ENCODE data around the gene CLTCL1.

The CLTCL1 gene

GRCh38 chr22:19222242-19223005 is 69.1 kb downstream of the CLTCL1 start:
- H3K4me3 Mint-ChIP-seq = no peak overlapping the region
- H3K27ac Mint-ChIP-seq = no peak overlapping the region
- H3K9me3 Mint-ChIP-seq = no peaks in the 10 kb centered on the region
- H3K27me3 Mint-ChIP-seq = no peaks in the 10 kb centered on the region
- peaks cover 7% of the 10 kb centered on the region for H3K4me1 Mint-ChIP-seq
- H3K36me3 Mint-ChIP-seq = no peaks in the 10 kb centered on the region
- ATAC-seq = no peak

GRCh38 chr22:19220867-19221266 is 70.7 kb downstream of the CLTCL1 start:
- peaks cover 7% of the 10 kb centered on the region for H3K4me1 Mint-ChIP-seq
- no peak overlapping the region for H3K4me3 Mint-ChIP-seq
- no peak overlapping the region for H3K27ac Mint-ChIP-seq
- no peaks in the 10 kb centered on the region for H3K36me3 Mint-ChIP-seq
- no peaks in the 10 kb centered on the region for H3K9me3 Mint-ChIP-seq
- no peak for ATAC-seq
- no peaks in the 10 kb centered on the region for H3K27me3 Mint-ChIP-seq

GRCh38 chr22:19218541-19219233 is 72.8 kb downstream of the CLTCL1 start:
- H3K4me3 Mint-ChIP-seq = no peak overlapping the region
- no peak for ATAC-seq
- no peaks in the 10 kb centered on the region for H3K9me3 Mint-ChIP-seq
- H3K27ac Mint-ChIP-seq = no peak overlapping the region
- H3K27me3 Mint-ChIP-seq = no peaks in the 10 kb centered on the region
- peaks cover 7% of the 10 kb centered on the region for H3K4me1 Mint-ChIP-seq
- H3K36me3 Mint-ChIP-seq = no peaks in the 10 kb centered on the region

- H3K9me3 Mint-ChIP-seq = no peaks in the 10 kb centered on the region
Observed at GRCh38 chr22:19216579-19216978, 74.9 kb downstream of the CLTCL1 start.

GRCh38 chr22:19215360-19215759 is 76.2 kb downstream of the CLTCL1 start:
- no peak overlapping the region for H3K4me3 Mint-ChIP-seq
- no peaks in the 10 kb centered on the region for H3K36me3 Mint-ChIP-seq
- H3K9me3 Mint-ChIP-seq = no peaks in the 10 kb centered on the region

More at GRCh38 chr22:19216579-19216978, 74.9 kb downstream of the CLTCL1 start:
- H3K27me3 Mint-ChIP-seq = peaks cover 10% of the 10 kb centered on the region
- no peaks in the 10 kb centered on the region for H3K36me3 Mint-ChIP-seq
- H3K4me3 Mint-ChIP-seq = no peak overlapping the region
- H3K27ac Mint-ChIP-seq = no peak overlapping the region
- H3K4me1 Mint-ChIP-seq = peaks cover 23% of the 10 kb centered on the region
- ATAC-seq = no peak

GRCh38 chr22:19214078-19214473 is 77.4 kb downstream of the CLTCL1 start:
- Mint-ChIP-seq H3K36me3 (no peaks in the 10 kb centered on the region), H3K27ac (no peak overlapping the region), H3K4me1 (peaks cover 23% of the 10 kb centered on the region), H3K27me3 (peaks cover 23% of the 10 kb centered on the region), H3K4me3 (no peak overlapping the region), H3K9me3 (no peaks in the 10 kb centered on the region)
- no peak for ATAC-seq

More at GRCh38 chr22:19215360-19215759, 76.2 kb downstream of the CLTCL1 start:
- Mint-ChIP-seq H3K4me1 (peaks cover 23% of the 10 kb centered on the region), H3K27me3 (peaks cover 10% of the 10 kb centered on the region), H3K27ac (no peak overlapping the region)
- ATAC-seq = no peak

GRCh38 chr22:19213442-19214077 is 78.0 kb downstream of the CLTCL1 start:
- Mint-ChIP-seq H3K36me3 (no peaks in the 10 kb centered on the region), H3K27ac (no peak overlapping the region), H3K4me3 (no peak overlapping the region), H3K27me3 (peaks cover 28% of the 10 kb centered on the region), H3K4me1 (peaks cover 23% of the 10 kb centered on the region), H3K9me3 (no peaks in the 10 kb centered on the region)
- peak; percentile 45 for ATAC-seq

GRCh38 chr22:19213001-19213400 is 78.5 kb downstream of the CLTCL1 start:
- ATAC-seq = no peak
- Mint-ChIP-seq H3K4me1 (peaks cover 20% of the 10 kb centered on the region), H3K4me3 (no peak overlapping the region), H3K36me3 (no peaks in the 10 kb centered on the region), H3K27me3 (peaks cover 33% of the 10 kb centered on the region), H3K9me3 (no peaks in the 10 kb centered on the region), H3K27ac (no peak overlapping the region)

GRCh38 chr22:19212302-19212870 is 79.1 kb downstream of the CLTCL1 start:
- Mint-ChIP-seq H3K27ac (no peak overlapping the region), H3K4me3 (no peak overlapping the region), H3K36me3 (no peaks in the 10 kb centered on the region), H3K4me1 (peaks cover 16% of the 10 kb centered on the region), H3K9me3 (no peaks in the 10 kb centered on the region), H3K27me3 (peaks cover 40% of the 10 kb centered on the region)
- no peak for ATAC-seq

- ATAC-seq = no peak
Observed at GRCh38 chr22:19210188-19210587, 81.3 kb downstream of the CLTCL1 start.

GRCh38 chr22:19208287-19208847 is 83.2 kb downstream of the CLTCL1 start:
- Mint-ChIP-seq H3K4me3 (no peak overlapping the region), H3K36me3 (no peaks in the 10 kb centered on the region)

More at GRCh38 chr22:19210188-19210587, 81.3 kb downstream of the CLTCL1 start:
- Mint-ChIP-seq H3K4me3 (no peak overlapping the region), H3K9me3 (no peaks in the 10 kb centered on the region), H3K4me1 (peaks cover 16% of the 10 kb centered on the region), H3K27ac (no peak overlapping the region), H3K27me3 (peaks cover 41% of the 10 kb centered on the region), H3K36me3 (no peaks in the 10 kb centered on the region)

GRCh38 chr22:19207884-19208283 is 83.6 kb downstream of the CLTCL1 start:
- no peaks in the 10 kb centered on the region for H3K36me3 Mint-ChIP-seq
- H3K27me3 Mint-ChIP-seq = peaks cover 55% of the 10 kb centered on the region
- H3K9me3 Mint-ChIP-seq = no peaks in the 10 kb centered on the region
- no peak overlapping the region for H3K4me3 Mint-ChIP-seq
- peaks cover 9% of the 10 kb centered on the region for H3K4me1 Mint-ChIP-seq
- no peak for ATAC-seq
- H3K27ac Mint-ChIP-seq = no peak overlapping the region

More at GRCh38 chr22:19208287-19208847, 83.2 kb downstream of the CLTCL1 start:
- Mint-ChIP-seq H3K9me3 (no peaks in the 10 kb centered on the region), H3K27ac (no peak overlapping the region), H3K27me3 (peaks cover 54% of the 10 kb centered on the region), H3K4me1 (peaks cover 13% of the 10 kb centered on the region)
- ATAC-seq = no peak

- H3K27me3 Mint-ChIP-seq = peaks cover 50% of the 10 kb centered on the region
- peaks cover 3% of the 10 kb centered on the region for H3K9me3 Mint-ChIP-seq
- no peak overlapping the region for H3K4me3 Mint-ChIP-seq
- H3K36me3 Mint-ChIP-seq = no peaks in the 10 kb centered on the region
- H3K27ac Mint-ChIP-seq = no peak overlapping the region
- H3K4me1 Mint-ChIP-seq = peaks cover 4% of the 10 kb centered on the region
- no peak for ATAC-seq
Observed at GRCh38 chr22:19207401-19207808, 84.1 kb downstream of the CLTCL1 start.

- Mint-ChIP-seq H3K4me1 (no peaks in the 10 kb centered on the region), H3K4me3 (no peak overlapping the region), H3K36me3 (no peaks in the 10 kb centered on the region), H3K27me3 (peaks cover 45% of the 10 kb centered on the region), H3K9me3 (peaks cover 3% of the 10 kb centered on the region), H3K27ac (no peak overlapping the region)
- ATAC-seq = no peak
Observed at GRCh38 chr22:19206287-19206686, 85.2 kb downstream of the CLTCL1 start.

- H3K27me3 Mint-ChIP-seq = peaks cover 38% of the 10 kb centered on the region
- no peak overlapping the region for H3K4me3 Mint-ChIP-seq
- H3K27ac Mint-ChIP-seq = no peak overlapping the region
- ATAC-seq = no peak
- H3K9me3 Mint-ChIP-seq = peaks cover 3% of the 10 kb centered on the region
- no peaks in the 10 kb centered on the region for H3K4me1 Mint-ChIP-seq
- no peaks in the 10 kb centered on the region for H3K36me3 Mint-ChIP-seq
Observed at GRCh38 chr22:19204640-19205039, 86.9 kb downstream of the CLTCL1 start.

Data from stimulated activated memory B cell treated with anti-CD40 and anti-IgM and Interleukin-4, amounts not matched to agents 10 μg/mL and 1 μg/mL and 100 μg/mL, for 72 hours (primary cell).